ENCODE data around the gene CSRP2.

CSRP2 gene

DNA sequence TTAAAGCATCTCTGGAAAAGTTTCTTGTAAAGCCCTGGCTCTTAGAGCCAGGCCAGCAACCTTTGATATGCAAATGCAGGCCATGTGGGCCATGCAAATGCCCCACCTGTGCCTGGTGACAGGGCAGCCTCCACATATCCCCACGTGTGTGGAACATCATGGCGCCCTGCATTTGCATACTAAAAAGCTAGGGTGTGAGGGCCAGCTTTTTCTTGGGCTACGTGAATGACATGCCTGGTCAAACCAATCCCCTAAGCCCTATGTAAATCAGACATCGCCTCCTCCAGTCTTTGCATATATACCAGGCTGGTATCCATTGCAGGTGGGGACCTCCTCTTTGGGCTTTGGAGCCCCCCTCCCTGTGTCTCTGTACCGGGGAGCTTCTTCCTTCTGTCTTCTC lies 6.4 kb downstream of the CSRP2 start:
- no peaks in the 10 kb centered on the region for H3K79me2 ChIP-seq (ENCODE audit: control insufficient read depth, low read length)
- H3K4me3 ChIP-seq (ENCODE audit: low read length) = no peak overlapping the region
- no peak overlapping the region for H3K4me2 ChIP-seq (ENCODE audit: low read length)
- no peaks in the 10 kb centered on the region for H3K9me3 ChIP-seq (ENCODE audit: control insufficient read depth, insufficient read depth, low read length)
- H3K27ac ChIP-seq (ENCODE audit: low read depth, low read length) = no peak overlapping the region
- no peaks in the 10 kb centered on the region for H3K4me1 ChIP-seq (ENCODE audit: control insufficient read depth, low read length)
- H3F3A ChIP-seq (ENCODE audit: control insufficient read depth, insufficient read depth) = peaks cover 2% of the 10 kb centered on the region; the same call in 1 of the 2 replicates
- H3K27me3 ChIP-seq (ENCODE audit: control insufficient read depth, low read length) = peaks cover 17% of the 10 kb centered on the region
- H3K36me3 ChIP-seq (ENCODE audit: control insufficient read depth, low read length) = no peaks in the 10 kb centered on the region
- no peak for TF ChIP-seq EZH2phosphoT487 (IDR thresholded peaks at IDR 0.05; ENCODE audit: borderline replicate concordance, low read length)
- TF ChIP-seq, protein P1, sequence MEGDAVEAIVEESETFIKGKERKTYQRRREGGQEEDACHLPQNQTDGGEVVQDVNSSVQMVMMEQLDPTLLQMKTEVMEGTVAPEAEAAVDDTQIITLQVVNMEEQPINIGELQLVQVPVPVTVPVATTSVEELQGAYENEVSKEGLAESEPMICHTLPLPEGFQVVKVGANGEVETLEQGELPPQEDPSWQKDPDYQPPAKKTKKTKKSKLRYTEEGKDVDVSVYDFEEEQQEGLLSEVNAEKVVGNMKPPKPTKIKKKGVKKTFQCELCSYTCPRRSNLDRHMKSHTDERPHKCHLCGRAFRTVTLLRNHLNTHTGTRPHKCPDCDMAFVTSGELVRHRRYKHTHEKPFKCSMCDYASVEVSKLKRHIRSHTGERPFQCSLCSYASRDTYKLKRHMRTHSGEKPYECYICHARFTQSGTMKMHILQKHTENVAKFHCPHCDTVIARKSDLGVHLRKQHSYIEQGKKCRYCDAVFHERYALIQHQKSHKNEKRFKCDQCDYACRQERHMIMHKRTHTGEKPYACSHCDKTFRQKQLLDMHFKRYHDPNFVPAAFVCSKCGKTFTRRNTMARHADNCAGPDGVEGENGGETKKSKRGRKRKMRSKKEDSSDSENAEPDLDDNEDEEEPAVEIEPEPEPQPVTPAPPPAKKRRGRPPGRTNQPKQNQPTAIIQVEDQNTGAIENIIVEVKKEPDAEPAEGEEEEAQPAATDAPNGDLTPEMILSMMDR (IDR thresholded peaks at IDR 0.05; ENCODE audit: low read depth, low read length, poor library complexity, severe bottlenecking) = no peak
- no peaks in the 10 kb centered on the region for H3K9me2 ChIP-seq (replicated peaks; ENCODE audit: control insufficient read depth, low read length)
- no peaks in the 10 kb centered on the region for H4K20me1 ChIP-seq (ENCODE audit: control insufficient read depth, insufficient read depth, low read depth, low read length)

DNA sequence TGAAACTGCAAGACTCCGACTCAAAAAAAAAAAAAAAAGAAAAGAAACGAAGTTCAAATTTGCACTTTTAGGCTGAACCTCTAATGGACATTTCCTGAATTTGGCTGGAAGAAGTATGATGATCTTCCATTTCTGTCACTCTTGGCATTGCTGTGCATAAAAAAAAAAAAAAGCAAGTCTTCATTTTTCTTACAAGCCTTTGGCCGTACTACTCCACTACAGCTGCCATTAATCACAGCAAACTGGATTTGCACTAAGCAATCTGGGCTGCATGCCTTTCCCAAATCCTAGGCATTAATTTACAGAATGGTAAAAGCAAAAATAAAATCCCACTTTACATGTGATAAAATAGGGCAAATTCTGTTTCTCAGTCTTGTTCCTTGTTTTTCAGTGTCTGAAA lies 7.1 kb downstream of the CSRP2 start:
- no peaks in the 10 kb centered on the region for H3F3A ChIP-seq (ENCODE audit: control insufficient read depth, insufficient read depth)
- no peaks in the 10 kb centered on the region for H3K4me1 ChIP-seq (ENCODE audit: control insufficient read depth, low read length)
- no peaks in the 10 kb centered on the region for H3K9me2 ChIP-seq (replicated peaks; ENCODE audit: control insufficient read depth, low read length)
- H3K4me2 ChIP-seq (ENCODE audit: low read length) = no peak overlapping the region
- H3K9me3 ChIP-seq (ENCODE audit: control insufficient read depth, insufficient read depth, low read length) = no peaks in the 10 kb centered on the region
- H3K27me3 ChIP-seq (ENCODE audit: control insufficient read depth, low read length) = peaks cover 10% of the 10 kb centered on the region
- H3K4me3 ChIP-seq (ENCODE audit: low read length) = no peak overlapping the region
- no peak for TF ChIP-seq EZH2phosphoT487 (IDR thresholded peaks at IDR 0.05; ENCODE audit: borderline replicate concordance, low read length)
- H3K79me2 ChIP-seq (ENCODE audit: control insufficient read depth, low read length) = no peaks in the 10 kb centered on the region
- no peaks in the 10 kb centered on the region for H3K36me3 ChIP-seq (ENCODE audit: control insufficient read depth, low read length)
- no peak overlapping the region for H3K27ac ChIP-seq (ENCODE audit: low read depth, low read length)
- no peaks in the 10 kb centered on the region for H4K20me1 ChIP-seq (ENCODE audit: control insufficient read depth, insufficient read depth, low read depth, low read length)

DNA sequence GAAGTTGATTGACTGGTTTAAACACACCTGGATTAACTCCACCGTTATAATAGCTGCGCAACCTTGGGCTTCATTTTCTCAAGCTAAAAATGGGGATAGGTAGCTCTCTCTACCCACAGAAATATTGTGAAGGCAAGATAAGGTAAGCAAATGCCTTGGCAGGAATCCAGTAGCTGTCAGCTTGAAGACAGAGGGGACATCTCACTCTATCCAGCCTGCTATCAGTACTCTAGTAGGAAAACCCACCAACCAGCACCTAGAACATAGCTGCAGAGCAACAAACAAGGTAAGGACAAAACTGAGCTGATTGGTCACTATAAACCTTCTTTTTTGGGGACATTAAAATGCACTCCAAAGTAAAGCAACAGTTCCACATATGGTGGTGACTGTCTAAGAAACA lies 7.7 kb downstream of the CSRP2 start:
- Histone ChIP-seq H4K20me1 (ENCODE audit: control insufficient read depth, insufficient read depth, low read depth, low read length) (no peaks in the 10 kb centered on the region), H3K27ac (ENCODE audit: low read depth, low read length) (no peak overlapping the region), H3K27me3 (ENCODE audit: control insufficient read depth, low read length) (peaks cover 6% of the 10 kb centered on the region; the same call in 1 of the 2 replicates), H3K79me2 (ENCODE audit: control insufficient read depth, low read length) (no peaks in the 10 kb centered on the region), H3K4me3 (ENCODE audit: low read length) (no peak overlapping the region), H3K4me1 (ENCODE audit: control insufficient read depth, low read length) (no peaks in the 10 kb centered on the region), H3K9me3 (ENCODE audit: control insufficient read depth, insufficient read depth, low read length) (no peaks in the 10 kb centered on the region), H3K4me2 (ENCODE audit: low read length) (no peak overlapping the region), H3F3A (ENCODE audit: control insufficient read depth, insufficient read depth) (no peaks in the 10 kb centered on the region), H3K9me2 (replicated peaks; ENCODE audit: control insufficient read depth, low read length) (no peaks in the 10 kb centered on the region), H3K36me3 (ENCODE audit: control insufficient read depth, low read length) (no peaks in the 10 kb centered on the region)
- TF ChIP-seq, protein P1 (IDR thresholded peaks at IDR 0.05; ENCODE audit: low read depth, low read length, poor library complexity, severe bottlenecking) = no peak
- no peak for TF ChIP-seq EZH2phosphoT487 (IDR thresholded peaks at IDR 0.05; ENCODE audit: borderline replicate concordance, low read length)

DNA sequence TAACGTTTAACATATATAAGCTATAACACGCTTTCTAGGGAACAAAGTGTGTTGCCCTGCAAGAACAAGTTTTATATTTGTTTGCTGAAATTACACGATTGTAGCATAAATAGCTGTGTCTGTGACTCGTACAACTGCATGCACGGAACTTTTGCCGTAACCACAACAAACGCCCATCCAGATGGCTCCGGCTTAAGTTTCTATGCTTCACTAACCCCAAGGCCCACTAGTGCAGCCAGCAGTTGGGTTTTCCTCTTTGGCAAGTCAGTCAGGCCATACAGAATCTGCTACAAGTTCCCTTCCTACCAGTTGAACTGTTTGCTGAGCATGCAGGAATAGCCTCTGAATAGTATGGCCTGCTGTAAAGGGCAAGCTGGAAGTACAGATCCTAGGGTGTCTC lies 12.1 kb downstream of the CSRP2 start:
- Histone ChIP-seq H3K9me3 (ENCODE audit: control insufficient read depth, insufficient read depth, low read length) (no peaks in the 10 kb centered on the region), H3K4me3 (ENCODE audit: low read length) (no peak overlapping the region), H3K4me1 (ENCODE audit: control insufficient read depth, low read length) (no peaks in the 10 kb centered on the region), H3K27ac (ENCODE audit: low read depth, low read length) (no peak overlapping the region), H3F3A (ENCODE audit: control insufficient read depth, insufficient read depth) (no peaks in the 10 kb centered on the region), H4K20me1 (ENCODE audit: control insufficient read depth, insufficient read depth, low read depth, low read length) (no peaks in the 10 kb centered on the region), H3K4me2 (ENCODE audit: low read length) (no peak overlapping the region), H3K27me3 (ENCODE audit: control insufficient read depth, low read length) (no peaks in the 10 kb centered on the region), H3K9me2 (replicated peaks; ENCODE audit: control insufficient read depth, low read length) (no peaks in the 10 kb centered on the region), H3K36me3 (ENCODE audit: control insufficient read depth, low read length) (no peaks in the 10 kb centered on the region), H3K79me2 (ENCODE audit: control insufficient read depth, low read length) (no peaks in the 10 kb centered on the region)
- TF ChIP-seq EZH2phosphoT487 (IDR thresholded peaks at IDR 0.05; ENCODE audit: borderline replicate concordance, low read length) = no peak
- TF ChIP-seq, protein P1 (IDR thresholded peaks at IDR 0.05; ENCODE audit: low read depth, low read length, poor library complexity, severe bottlenecking) = no peak
